ENCODE measurements around the gene MAGI3. TPM values are rescaled to one million over a fixed set of nuclear protein-coding genes. Genes with fewer than 3 reads are reported as not detected.

MAGI3 gene
- total RNA-seq, 3 donors from 2014 or later (not counting 1 experiment from before 2014, with no cell fraction given): 0.61 to 1.6 (median 0.66) TPM

- no peak overlapping the region for H3K27ac Mint-ChIP-seq
These were observed 26.2 kb downstream of the MAGI3 start for GRCh38 chr1:113416496-113416895.

GRCh38 chr1:113422315-113423068 is 32.2 kb downstream of the MAGI3 start:
- H3K4me1 Mint-ChIP-seq: no peaks in the 10 kb centered on the region
- no peak overlapping the region for H3K27ac ChIP-seq (ENCODE audit: low read length)
- H3K9me3 ChIP-seq (ENCODE audit: control insufficient read depth, insufficient read depth, low read length): no peaks in the 10 kb centered on the region
- WGBS (ENCODE audit: insufficient coverage): 97% methylated on average over 26 of the region's 26 CpGs
- ATAC-seq (no peak), DNase-seq (no peak)
- no peak for TF ChIP-seq CTCF (IDR thresholded peaks at IDR 0.05)
- intact Hi-C loops (cut with micrococcal nuclease): no loop called here
- no peak overlapping the region for H3K4me3 ChIP-seq (ENCODE audit: low read length)
- no peak overlapping the region for H3K27ac Mint-ChIP-seq
- peaks cover under 1% of the 10 kb centered on the region for H3K27me3 ChIP-seq (ENCODE audit: control insufficient read depth, insufficient read depth, low read length)
- H3K27me3 Mint-ChIP-seq (ENCODE audit: low read depth in 2 of 2): peaks cover 0 to 2% of the 10 kb centered on the region in 2 donors
- no peaks in the 10 kb centered on the region for H3K36me3 ChIP-seq (ENCODE audit: control insufficient read depth, insufficient read depth, low read length)
- no peak overlapping the region for H3K4me3 Mint-ChIP-seq
- H3K36me3 Mint-ChIP-seq: no peaks in the 10 kb centered on the region
- peaks cover 0 to 3% of the 10 kb centered on the region in 2 donors for H3K9me3 Mint-ChIP-seq
- H3K4me1 ChIP-seq (ENCODE audit: control insufficient read depth, insufficient read depth, low read length): no peaks in the 10 kb centered on the region

More at GRCh38 chr1:113416496-113416895, 26.2 kb downstream of the MAGI3 start:
- H3K4me3 Mint-ChIP-seq: no peak overlapping the region
- no peak for TF ChIP-seq CTCF (IDR thresholded peaks at IDR 0.05)
- H3K9me3 ChIP-seq (ENCODE audit: control insufficient read depth, insufficient read depth, low read length): no peaks in the 10 kb centered on the region
- no peak overlapping the region for H3K4me3 ChIP-seq (ENCODE audit: low read length)
- no peaks in the 10 kb centered on the region for H3K4me1 Mint-ChIP-seq
- no peaks in the 10 kb centered on the region for H3K27me3 Mint-ChIP-seq (ENCODE audit: low read depth in 2 of 2)
- no peaks in the 10 kb centered on the region for H3K9me3 Mint-ChIP-seq
- no peaks in the 10 kb centered on the region for H3K36me3 ChIP-seq (ENCODE audit: control insufficient read depth, insufficient read depth, low read length)
- H3K4me1 ChIP-seq (ENCODE audit: control insufficient read depth, insufficient read depth, low read length): no peaks in the 10 kb centered on the region
- H3K27ac ChIP-seq (ENCODE audit: low read length): no peak overlapping the region
- H3K27me3 ChIP-seq (ENCODE audit: control insufficient read depth, insufficient read depth, low read length): peaks cover 2% of the 10 kb centered on the region
- no peaks in the 10 kb centered on the region for H3K36me3 Mint-ChIP-seq
- DNase-seq (no peak), ATAC-seq (no peak)
- 100% methylated on average over 1 of the region's 2 CpGs for WGBS (ENCODE audit: insufficient coverage)
- intact Hi-C loops (cut with micrococcal nuclease): no loop called here

GRCh38 chr1:113423826-113424225 is 33.5 kb downstream of the MAGI3 start:
- no peaks in the 10 kb centered on the region for H3K36me3 Mint-ChIP-seq
- no peak overlapping the region for H3K4me3 Mint-ChIP-seq
- no peak overlapping the region for H3K27ac ChIP-seq (ENCODE audit: low read length)
- H3K27ac Mint-ChIP-seq: no peak overlapping the region
- H3K27me3 ChIP-seq (ENCODE audit: control insufficient read depth, insufficient read depth, low read length): no peaks in the 10 kb centered on the region
- no peaks in the 10 kb centered on the region for H3K9me3 ChIP-seq (ENCODE audit: control insufficient read depth, insufficient read depth, low read length)
- no peaks in the 10 kb centered on the region for H3K4me1 ChIP-seq (ENCODE audit: control insufficient read depth, insufficient read depth, low read length)
- intact Hi-C loops (cut with micrococcal nuclease): no loop called here
- ATAC-seq: no peak
- H3K9me3 Mint-ChIP-seq: peaks cover 0 to 3% of the 10 kb centered on the region in 2 donors
- no peak for TF ChIP-seq CTCF (IDR thresholded peaks at IDR 0.05)
- H3K4me1 Mint-ChIP-seq: no peaks in the 10 kb centered on the region
- H3K36me3 ChIP-seq (ENCODE audit: control insufficient read depth, insufficient read depth, low read length): no peaks in the 10 kb centered on the region
- H3K4me3 ChIP-seq (ENCODE audit: low read length): no peak overlapping the region
- 94% methylated on average over 12 of the region's 14 CpGs for WGBS (ENCODE audit: insufficient coverage)
- H3K27me3 Mint-ChIP-seq (ENCODE audit: low read depth in 2 of 2): peaks cover 0 to 2% of the 10 kb centered on the region in 2 donors
- DNase-seq: no peak

Data from natural killer cell (primary cell).